Panc1 (cell line): Measurements from ENCODE around the gene TLL2. TPM values are rescaled to one million over a fixed set of nuclear protein-coding genes. Genes with fewer than 3 reads are reported as not detected.

Experiments used
- ATAC-seq: fragments of 200-7000 bp; cut with Tn5 transposase; 2 replicates; pipeline ENCODE4 v1.9.1; 2020; ENCODE audit warnings: mild to moderate bottlenecking, moderate library complexity
- BruUV-seq: library from RNA; stranded (reverse); fragments of 400-500 nt; replicated peaks from 2 replicates; lab custom pipeline; 2021; lab: Mats Ljungman, UMichigan
- CTCF ChIA-PET: fragments of 300-600 bp; sonication (Branson Sonifier 250); formaldehyde crosslinking; loops from one replicate; lab custom pipeline; 2022; ENCODE audit warnings: antibody characterized with exemption; lab: Charles Lee
- POLR2A ChIA-PET: fragments of 300-600 bp; sonication (Branson Sonifier 250); formaldehyde crosslinking; loops from one replicate; lab custom pipeline; 2022; ENCODE audit warnings: antibody characterized with exemption; lab: Charles Lee
- DNase-seq: peaks from one replicate; pipeline ENCODE4 v3.0.0-alpha.2; 2010; ENCODE audit warnings: low read depth, low spot score
- H3K27ac ChIP-seq: 2 replicates; pipeline ENCODE4 v1.5.1; 2011; ENCODE audit warnings: mild to moderate bottlenecking, low read length, inconsistent platforms
- H3K27me3 ChIP-seq: fragments of 200-500 bp; sonication (Bioruptor generic); 2 replicates; pipeline ENCODE4 v1.6.0; 2014; ENCODE audit warnings: low read length, inconsistent platforms; ENCODE audit not compliant: control insufficient read depth, insufficient read depth
- H3K36me3 ChIP-seq: fragments of 200-500 bp; sonication (Bioruptor generic); 2 replicates; pipeline ENCODE4 v1.5.1; 2014; ENCODE audit warnings: inconsistent platforms, mild to moderate bottlenecking, low read length, moderate library complexity; ENCODE audit not compliant: control insufficient read depth, insufficient read depth
- H3K4me1 ChIP-seq: 2 replicates; pipeline ENCODE4 v1.5.1; 2011; ENCODE audit warnings: inconsistent platforms, mild to moderate bottlenecking, low read length, moderate library complexity; ENCODE audit not compliant: control insufficient read depth, insufficient read depth
- H3K4me3 ChIP-seq, 2 experiments: 2 replicates each; pipeline ENCODE4 v1.5.1; 2011 to 2012; ENCODE audit warnings: low read depth in 2 of 2, low read length in 2 of 2, mild to moderate bottlenecking in 2 of 2, inconsistent platforms in 1 of 2, moderate library complexity in 1 of 2
- H3K9me3 ChIP-seq: fragments of 200-500 bp; sonication (Bioruptor generic); 2 replicates; pipeline ENCODE4 v1.5.1; 2014; ENCODE audit warnings: low read depth, mild to moderate bottlenecking, inconsistent platforms, low read length, moderate library complexity; ENCODE audit not compliant: control insufficient read depth, insufficient read depth
- CTCF ChIP-seq: fragments of 450-650 bp; IDR thresholded peaks from 2 replicates; pipeline ENCODE4 v1.5.1; 2017; ENCODE audit warnings: mild to moderate bottlenecking
- POLR2AphosphoS5 ChIP-seq: IDR thresholded peaks from 2 replicates; pipeline ENCODE4 v1.6.1; 2012; ENCODE audit warnings: mild to moderate bottlenecking, low read depth, low read length, moderate library complexity
- REST ChIP-seq, 2 experiments: IDR thresholded peaks; 2 replicates each; pipeline ENCODE4 v1.6.1; 2011 to 2012; ENCODE audit warnings: low read depth in 2 of 2, control low read depth in 1 of 2, low read length in 1 of 2, mild to moderate bottlenecking in 1 of 2, moderate library complexity in 1 of 2; ENCODE audit not compliant: insufficient read depth in 1 of 2
- SIN3A ChIP-seq: IDR thresholded peaks from 2 replicates; pipeline ENCODE4 v1.6.1; 2012; ENCODE audit warnings: low read depth, mild to moderate bottlenecking, low read length, moderate library complexity, borderline replicate concordance; ENCODE audit not compliant: insufficient read depth
- TCF7L2 ChIP-seq: IDR thresholded peaks from 2 replicates; pipeline ENCODE4 v1.6.1; 2011; ENCODE audit warnings: mild to moderate bottlenecking, low read depth, low read length, inconsistent platforms
- in situ Hi-C: cut with HindIII; loops from 2 replicates; pipeline ENCODE4 v1.10.0; 2016; ENCODE audit warnings: low sequenced_read_pairs, low pct_unique_long_range_greater_than_20kb
- intact Hi-C: fragments of 100-400 bp; cut with micrococcal nuclease; formaldehyde crosslinking; loops from one replicate; pipeline ENCODE4 v1.10.0; 2022; ENCODE audit not compliant: unreplicated experiment
- total RNA-seq: library from RNA; stranded (reverse); gene quantifications from one replicate; pipeline ENCODE4 v1.2.1, GENCODE V29; 2021; ENCODE audit not compliant: unreplicated experiment

Gene TLL2
- total RNA-seq, 1 experiment from 2014 or later = 0.64 TPM

- in situ Hi-C loops (no loop called here), intact Hi-C loops (loop anchor here (5.0 kb wide), 1 partner anchor 135 kb away; no protein-coding TSS in a partner anchor)
- Histone ChIP-seq H3K27ac (no peak overlapping the region; the same call in 1 of the 2 replicates), H3K27me3 (peaks cover 6% of the 10 kb centered on the region; the same call in 1 of the 2 replicates), H3K36me3 (no peaks in the 10 kb centered on the region), H3K9me3 (no peaks in the 10 kb centered on the region), H3K4me1 (peaks cover 16% of the 10 kb centered on the region), H3K4me3 (peak overlapping the region; percentile 51 to 68)
- DNase-seq (no peak), ATAC-seq (no peak)
- POLR2A ChIA-PET = no interaction called here
- no TSS peak for BruUV-seq
- CTCF ChIA-PET = interaction anchor here (0.6 to 1.3 kb wide), 4 partner anchors 118 to 901 kb away, joined by 3 to 5 read pairs (median 4); no protein-coding TSS in a partner anchor
- TF ChIP-seq REST (IDR thresholded peaks at IDR 0.05; ENCODE audit: insufficient read depth in 1 of 2, low read depth in 2 of 2, low read length in 1 of 2) (no peak), CTCF (no peak), TCF7L2 (no peak), SIN3A (no peak), POLR2AphosphoS5 (no peak)
These were observed 1.0 kb downstream of the TLL2 start for GRCh38 chr10:96512524-96513304.

- H3K36me3 ChIP-seq = no peaks in the 10 kb centered on the region
- in situ Hi-C loops = no loop called here
- peaks cover 16% of the 10 kb centered on the region for H3K4me1 ChIP-seq
- intact Hi-C loops = loop anchor here (1.0 to 5.0 kb wide), 2 partner anchors 115 to 134 kb away; no protein-coding TSS in a partner anchor
- no peak overlapping the region for H3K4me3 ChIP-seq
- POLR2A ChIA-PET = no interaction called here
- CTCF ChIA-PET = interaction anchor here (0.6 to 1.1 kb wide), 7 partner anchors 19 to 818 kb away, joined by 3 to 7 read pairs (median 4); partner anchors contain the start of gene TCTN3
- TF ChIP-seq POLR2AphosphoS5 (no peak), CTCF (peak; percentile 88)
- ATAC-seq (peak; percentile 61), DNase-seq (peak; percentile 48)
- no TSS peak for BruUV-seq
- H3K27ac ChIP-seq = no peak overlapping the region
- no peaks in the 10 kb centered on the region for H3K9me3 ChIP-seq
- H3K27me3 ChIP-seq = peaks cover 6% of the 10 kb centered on the region; the same call in 1 of the 2 replicates
These were observed 2.4 kb downstream of the TLL2 start for GRCh38 chr10:96511044-96511945.
